ENCODE data around the gene EGLN1.

DNA sequence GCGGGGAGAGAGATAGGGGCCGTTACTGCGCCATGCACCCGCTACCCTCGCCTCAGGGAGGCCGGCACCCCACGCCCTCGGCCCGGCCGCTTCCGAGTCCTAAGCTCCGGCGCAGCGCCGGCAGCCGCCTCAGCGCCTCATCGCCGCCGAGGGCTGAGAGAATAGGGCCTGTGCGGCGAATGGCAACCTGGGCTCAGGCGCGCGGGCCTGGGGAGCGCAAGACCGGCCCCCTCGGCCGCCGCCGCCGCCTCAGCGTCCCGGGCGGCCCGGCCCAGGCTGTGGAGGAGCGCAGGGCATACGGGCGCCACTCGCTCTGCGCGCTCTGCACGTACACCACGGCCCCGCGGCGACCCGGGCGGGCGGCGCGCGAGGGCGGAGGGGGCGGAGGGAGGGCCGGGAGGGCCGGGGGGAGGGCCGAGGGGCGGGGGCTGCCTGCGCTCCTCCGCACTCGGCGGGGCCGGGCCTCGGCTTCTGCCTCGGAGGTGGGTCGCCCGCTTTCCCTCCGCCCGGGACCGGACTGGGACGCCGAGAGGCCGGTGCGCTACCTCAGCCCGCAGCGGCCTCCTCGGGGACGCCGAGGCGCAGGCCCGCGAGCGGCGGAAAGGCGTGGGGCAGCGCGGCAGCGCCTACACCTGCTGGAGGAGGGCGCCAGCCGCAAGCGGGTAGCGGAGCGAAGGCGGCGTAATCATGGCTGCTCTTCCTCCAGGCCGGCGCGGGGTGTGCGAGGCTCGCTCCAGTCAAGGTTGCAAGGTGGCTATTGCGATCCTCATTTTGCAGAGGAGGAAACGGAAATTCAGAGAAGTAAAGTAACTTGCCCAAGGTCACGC lies at the start of gene EGLN1:
- TF ChIP-seq, protein P1, sequence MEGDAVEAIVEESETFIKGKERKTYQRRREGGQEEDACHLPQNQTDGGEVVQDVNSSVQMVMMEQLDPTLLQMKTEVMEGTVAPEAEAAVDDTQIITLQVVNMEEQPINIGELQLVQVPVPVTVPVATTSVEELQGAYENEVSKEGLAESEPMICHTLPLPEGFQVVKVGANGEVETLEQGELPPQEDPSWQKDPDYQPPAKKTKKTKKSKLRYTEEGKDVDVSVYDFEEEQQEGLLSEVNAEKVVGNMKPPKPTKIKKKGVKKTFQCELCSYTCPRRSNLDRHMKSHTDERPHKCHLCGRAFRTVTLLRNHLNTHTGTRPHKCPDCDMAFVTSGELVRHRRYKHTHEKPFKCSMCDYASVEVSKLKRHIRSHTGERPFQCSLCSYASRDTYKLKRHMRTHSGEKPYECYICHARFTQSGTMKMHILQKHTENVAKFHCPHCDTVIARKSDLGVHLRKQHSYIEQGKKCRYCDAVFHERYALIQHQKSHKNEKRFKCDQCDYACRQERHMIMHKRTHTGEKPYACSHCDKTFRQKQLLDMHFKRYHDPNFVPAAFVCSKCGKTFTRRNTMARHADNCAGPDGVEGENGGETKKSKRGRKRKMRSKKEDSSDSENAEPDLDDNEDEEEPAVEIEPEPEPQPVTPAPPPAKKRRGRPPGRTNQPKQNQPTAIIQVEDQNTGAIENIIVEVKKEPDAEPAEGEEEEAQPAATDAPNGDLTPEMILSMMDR (IDR thresholded peaks at IDR 0.05): peak; percentile 67
- no peak for TF ChIP-seq ZFX (IDR thresholded peaks at IDR 0.05; ENCODE audit: borderline replicate concordance)

Data from 22Rv1 (cell line).